PFSK-1 (cell line): Measurements from ENCODE around the gene HIVEP1.

Experiments used
- FOXP2 ChIP-seq: optimal IDR thresholded peaks from 2 replicates; pipeline ENCODE3; 2011; ENCODE audit warnings: borderline replicate concordance, control low read depth, inconsistent platforms; ENCODE audit not compliant: insufficient read depth; ENCODE audit errors: extremely low read length, extremely low read depth
- POLR2AphosphoS5 ChIP-seq: IDR thresholded peaks from 2 replicates; pipeline ENCODE4 v1.6.1; 2012; ENCODE audit warnings: low read depth, mild to moderate bottlenecking, control low read depth, low read length, moderate library complexity
- REST ChIP-seq, 2 experiments: IDR thresholded peaks; 2 replicates each; pipeline versions ENCODE4 v1.6.1 to v1.8.0; 2011 to 2012; ENCODE audit warnings: low read depth in 2 of 2, low read length in 2 of 2, control low read depth in 1 of 2, inconsistent platforms in 1 of 2, mild to moderate bottlenecking in 1 of 2, moderate library complexity in 1 of 2; ENCODE audit not compliant: insufficient read depth in 1 of 2
- SIN3A ChIP-seq: IDR thresholded peaks from 2 replicates; pipeline ENCODE4 v1.6.1; 2012; ENCODE audit warnings: mild to moderate bottlenecking, low read length, moderate library complexity, borderline replicate concordance; ENCODE audit not compliant: insufficient read depth
- TAF1 ChIP-seq: IDR thresholded peaks from 2 replicates; pipeline ENCODE4 v1.6.1; 2012; ENCODE audit warnings: low read length, control low read depth, borderline replicate concordance; ENCODE audit not compliant: insufficient read depth

HIVEP1 gene

DNA sequence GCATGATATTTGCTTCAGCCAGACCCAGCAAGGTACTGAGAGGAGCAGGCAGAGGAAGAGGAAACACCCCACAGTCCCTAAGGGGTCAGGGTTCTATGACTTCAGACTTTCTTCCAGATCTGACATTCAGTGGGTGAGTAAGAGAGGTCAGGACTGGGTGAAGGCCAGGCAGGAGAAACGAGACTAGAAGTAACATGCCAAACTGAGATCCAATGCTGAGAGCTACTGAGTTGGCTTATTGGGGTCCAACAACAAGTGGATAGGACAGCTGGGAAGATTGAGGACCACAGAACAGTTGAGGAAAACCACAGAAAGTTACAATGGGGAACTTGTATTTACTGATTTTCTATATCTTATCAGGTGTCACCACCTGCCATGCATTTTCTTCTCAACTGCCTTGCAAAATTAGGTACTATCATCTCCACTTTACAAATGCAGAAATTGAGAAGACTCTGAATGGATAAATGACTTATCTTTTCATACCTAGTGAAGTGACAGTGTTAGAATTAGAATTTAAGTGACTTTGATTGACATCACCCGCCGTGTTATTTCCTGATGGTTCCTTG is 43.8 kb upstream of the HIVEP1 start:
- TF ChIP-seq TAF1 (no peak), REST (IDR thresholded peaks at IDR 0.05; ENCODE audit: insufficient read depth in 1 of 2, low read depth in 2 of 2, low read length in 2 of 2) (no peak), POLR2AphosphoS5 (no peak), SIN3A (no peak), FOXP2 (no peak)

DNA sequence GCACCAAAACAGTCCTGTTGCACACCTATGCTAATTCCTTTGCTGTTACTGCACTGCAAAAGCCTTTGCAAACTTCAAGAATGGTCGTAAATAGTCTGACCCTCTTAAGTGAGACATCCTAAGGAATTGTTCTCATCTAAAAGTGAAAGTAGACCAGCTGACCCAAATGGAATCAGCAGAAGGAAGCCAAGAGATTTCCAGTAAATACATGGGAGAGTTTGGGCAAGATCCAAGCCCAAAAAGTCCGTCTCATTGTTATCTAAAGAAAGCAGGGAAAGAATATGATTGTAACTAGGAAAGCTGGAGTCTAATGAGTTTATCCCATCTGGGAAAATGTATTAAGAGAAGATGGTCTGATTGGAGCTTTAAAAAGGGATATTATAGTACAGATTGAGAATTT is 43.0 kb upstream of the HIVEP1 start:
- TF ChIP-seq FOXP2 = no peak
- TF ChIP-seq POLR2AphosphoS5 = no peak
- no peak for TF ChIP-seq TAF1

DNA sequence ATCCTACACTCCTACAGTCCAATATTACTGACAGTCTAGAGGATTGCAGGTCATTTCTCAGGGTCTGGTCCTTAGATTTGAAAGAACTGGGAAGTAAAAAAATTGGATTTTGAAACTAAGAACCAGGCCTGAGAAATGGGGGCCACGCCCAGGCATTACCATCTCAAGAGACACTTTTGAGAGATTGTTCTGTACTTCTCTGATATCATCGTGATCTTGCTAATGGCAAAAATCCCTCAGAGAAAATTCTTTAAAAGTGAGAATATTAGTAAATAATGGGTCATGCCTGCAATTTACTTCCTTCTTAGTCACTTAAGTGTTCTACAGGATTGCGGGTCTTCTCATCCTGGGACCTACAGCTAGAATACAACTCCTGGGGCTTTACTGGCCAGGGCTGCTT is 42.0 kb upstream of the HIVEP1 start:
- TF ChIP-seq REST (IDR thresholded peaks at IDR 0.05; ENCODE audit: insufficient read depth in 1 of 2, low read depth in 2 of 2, low read length in 2 of 2) = no peak
- no peak for TF ChIP-seq TAF1
- TF ChIP-seq SIN3A = no peak
- TF ChIP-seq POLR2AphosphoS5 = no peak
- no peak for TF ChIP-seq FOXP2

DNA sequence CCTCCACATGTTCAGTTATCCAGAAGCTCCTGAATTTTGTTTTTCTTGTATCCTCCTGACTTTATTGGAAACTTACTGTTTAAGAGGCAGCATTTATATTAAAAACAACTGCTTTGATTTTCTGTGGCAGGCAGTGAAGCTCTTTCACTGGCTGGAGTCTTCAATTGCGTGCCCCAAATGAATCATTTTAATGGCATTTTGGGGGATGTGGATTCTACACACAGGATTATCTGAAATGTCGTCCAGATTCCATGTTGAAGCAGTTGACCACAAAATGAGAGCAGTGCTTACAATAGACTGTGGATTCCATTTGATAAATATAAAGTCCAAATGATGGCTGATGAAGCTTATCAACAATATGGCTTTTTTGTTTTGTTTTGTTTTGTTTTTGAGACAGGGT is 41.0 kb upstream of the HIVEP1 start:
- TF ChIP-seq SIN3A = no peak

DNA sequence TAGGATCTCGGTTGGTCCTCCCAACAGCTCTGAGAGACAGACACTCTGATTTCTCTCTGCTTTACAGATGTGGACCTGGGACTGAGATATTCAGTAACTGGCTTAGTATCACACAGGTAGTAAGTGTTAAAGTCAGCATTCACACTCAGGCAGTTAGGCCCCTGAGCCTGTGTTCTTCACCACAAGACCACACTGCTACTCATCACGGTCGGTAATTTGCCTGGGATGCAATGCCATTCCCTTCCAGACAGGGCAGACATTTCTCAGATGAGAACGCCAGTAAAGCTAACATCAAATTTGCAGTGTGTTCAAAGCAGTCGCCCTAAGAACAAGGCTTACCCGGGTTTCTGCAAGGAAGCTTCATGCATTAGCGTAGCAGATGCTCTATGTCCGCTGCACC is 39.8 kb upstream of the HIVEP1 start:
- TF ChIP-seq FOXP2 (no peak), REST (IDR thresholded peaks at IDR 0.05; ENCODE audit: insufficient read depth in 1 of 2, low read depth in 2 of 2, low read length in 2 of 2) (no peak), POLR2AphosphoS5 (no peak), SIN3A (no peak), TAF1 (no peak)

- no peak for TF ChIP-seq POLR2AphosphoS5
- no peak for TF ChIP-seq FOXP2
- TF ChIP-seq TAF1 = no peak
- no peak for TF ChIP-seq REST (IDR thresholded peaks at IDR 0.05; ENCODE audit: insufficient read depth in 1 of 2, low read depth in 2 of 2, low read length in 2 of 2)
- no peak for TF ChIP-seq SIN3A
Measured at GRCh38 chr6:11972806-11973205, 39.3 kb upstream of the HIVEP1 start.
